ENCODE measurements around the gene FHOD3. TPM values are rescaled to one million over a fixed set of nuclear protein-coding genes. Genes with fewer than 3 reads are reported as not detected.
"Not testable (repeated sequence)": the region's sequence is repeated elsewhere in the genome, so short reads cannot be mapped to it uniquely, and the experiment has no call there.

Gene FHOD3
- total and polyA plus RNA-seq, 2 of the 8 experiments (the other 6 are each of a cell fraction or from before 2014, with no cell fraction given) = 9.7 to 10.5 TPM

DNA sequence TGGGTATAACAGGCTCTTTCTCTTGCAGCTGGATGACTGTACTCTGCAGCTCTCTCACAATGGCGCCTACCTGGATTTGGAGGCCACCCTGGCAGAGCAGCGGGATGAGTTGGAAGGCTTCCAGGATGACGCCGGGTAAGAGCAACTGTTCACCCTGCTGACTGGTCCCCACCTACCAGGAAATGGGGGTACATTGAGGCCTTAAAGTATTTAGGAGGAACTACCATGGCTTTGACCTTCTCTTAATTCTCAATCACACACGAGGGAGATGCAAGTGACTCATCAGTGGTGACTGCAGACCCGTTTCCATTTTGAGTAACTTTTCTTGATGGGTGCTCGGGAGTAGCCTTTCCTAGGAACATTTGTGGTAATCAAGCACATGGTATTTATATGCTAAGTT lies 58.0 kb downstream of the FHOD3 start (continued):
- TF ChIP-seq CTCF (IDR thresholded peaks at IDR 0.05; ENCODE audit: control extremely low read depth in 1 of 3, insufficient read depth in 1 of 3, low read depth in 1 of 3, low read length in 3 of 3) = no peak
- TF ChIP-seq KDM4A (IDR thresholded peaks at IDR 0.05; ENCODE audit: low read depth, low read length, severe bottlenecking) = no peak
- no peak for TF ChIP-seq MAFK (IDR thresholded peaks at IDR 0.05; ENCODE audit: low read depth, low read length)

DNA sequence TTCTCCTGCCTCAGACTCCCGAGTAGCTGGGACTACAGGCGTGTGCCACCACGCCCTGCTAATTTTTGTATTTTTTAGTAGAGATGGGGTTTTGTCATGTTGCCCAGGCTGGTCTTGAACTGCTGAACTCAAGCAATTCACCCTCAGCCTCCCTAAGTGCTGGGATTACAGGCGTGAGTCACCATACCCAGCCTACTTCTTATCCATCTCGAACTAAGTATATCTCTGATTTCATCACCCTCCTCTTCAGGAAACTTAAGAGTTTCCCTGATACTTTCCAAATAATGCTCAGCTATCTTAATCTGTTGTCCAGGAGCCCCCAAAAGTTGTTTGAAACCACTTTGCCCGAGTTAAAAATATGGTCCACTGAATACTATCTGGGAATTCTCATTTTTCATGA lies 59.2 kb downstream of the FHOD3 start:
- H3K4ac ChIP-seq (replicated peaks; ENCODE audit: insufficient read length, low read depth, low read length); DNase-seq (ENCODE audit: low read depth in 1 of 2, low spot score in 2 of 2); H2BK5ac ChIP-seq (ENCODE audit: low read depth, low read length); H3K14ac ChIP-seq (ENCODE audit: insufficient read length); H3K27me3 ChIP-seq (replicated peaks in 1 of 4; ENCODE audit: control insufficient read depth in 3 of 4, extremely low read depth in 1 of 4, insufficient read depth in 3 of 4, low read length in 3 of 4); H3K9ac ChIP-seq (replicated peaks in 1 of 4; ENCODE audit: extremely low read depth in 1 of 4, low read depth in 3 of 4, low read length in 3 of 4); H3K9me3 ChIP-seq (ENCODE audit: insufficient read depth in 2 of 2, low read depth in 1 of 2, low read length in 1 of 2); FAIRE-seq; POLR2A ChIA-PET (ENCODE audit: partially characterized antibody); H2BK120ac ChIP-seq (replicated peaks; ENCODE audit: low read depth, low read length); H3K36me3 ChIP-seq (ENCODE audit: control insufficient read depth in 2 of 4, insufficient read depth in 4 of 4, low read length in 3 of 4); H4K20me1 ChIP-seq (replicated peaks in 1 of 2; ENCODE audit: control insufficient read depth in 1 of 2, insufficient read depth in 2 of 2, low read length in 2 of 2); H4K91ac ChIP-seq (replicated peaks; ENCODE audit: insufficient read length, low read length); H3K4me2 ChIP-seq (ENCODE audit: insufficient read depth in 1 of 2, low read depth in 2 of 2, low read length in 2 of 2); CTCF ChIA-PET (ENCODE audit: partially characterized antibody); H3K4me1 ChIP-seq (replicated peaks in 1 of 4; ENCODE audit: control insufficient read depth in 3 of 4, insufficient read depth in 4 of 4, low read length in 3 of 4); H4K8ac ChIP-seq (ENCODE audit: extremely low read depth, insufficient read depth, low read length); H2BK15ac ChIP-seq (ENCODE audit: low read length); H2AK5ac ChIP-seq (ENCODE audit: low read depth, low read length); H2AFZ ChIP-seq (ENCODE audit: low read length); H3K4me3 ChIP-seq (ENCODE audit: extremely low read depth in 1 of 4, insufficient read depth in 2 of 4, low read depth in 3 of 4, low read length in 4 of 4); H3K18ac ChIP-seq (ENCODE audit: extremely low read depth, low read length); H3K79me1 ChIP-seq (ENCODE audit: low read depth, low read length); H3K79me2 ChIP-seq (ENCODE audit: control insufficient read depth in 1 of 2, insufficient read depth in 2 of 2, low read length in 2 of 2); H3K27ac ChIP-seq (ENCODE audit: low read depth, low read length); H3K23me2 ChIP-seq (ENCODE audit: low read depth, low read length); H3K56ac ChIP-seq (replicated peaks; ENCODE audit: insufficient read length, low read depth, low read length); H3K23ac ChIP-seq (ENCODE audit: insufficient read length); H4K5ac ChIP-seq (ENCODE audit: insufficient read length, low read depth, low read length); H2BK20ac ChIP-seq (ENCODE audit: low read length); H2BK12ac ChIP-seq (ENCODE audit: low read depth, low read length): not testable (repeated sequence)
- 95% methylated on average over 6 of the region's 6 CpGs; no CpG with 5 or more reads in 1 of the 2 experiments for WGBS, 2 experiments (ENCODE audit: extremely low coverage in 1 of 2, insufficient coverage in 1 of 2, insufficient read length in 1 of 2, insufficient replicate concordance in 2 of 2, low coverage in 1 of 2, low lambda C conversion rate in 2 of 2, missing lambda C conversion rate in 1 of 2)
